Keratinocyte (primary cell): ENCODE measurements around the gene PTGDS. TPM values are rescaled to one million over a fixed set of nuclear protein-coding genes. Genes with fewer than 3 reads are reported as not detected.

Experiments
- DNase-seq: peaks from one replicate; pipeline ENCODE4 v3.0.0-alpha.2; 2011; ENCODE audit warnings: low read depth, missing footprints, low spot score
- FAIRE-seq: peaks from 2 replicates; lab custom pipeline; 2011; peaks lifted over from hg19 to GRCh38; lab: Jason Lieb, UNC
- H2AFZ ChIP-seq: 2 replicates; pipeline ENCODE4 v1.6.0; 2012; ENCODE audit warnings: low read length, control low read depth, inconsistent platforms; ENCODE audit not compliant: control insufficient read depth
- H3K27ac ChIP-seq: 2 replicates; pipeline ENCODE4 v1.5.1; 2011; ENCODE audit warnings: low read length; ENCODE audit not compliant: control insufficient read depth, insufficient read depth
- H3K27me3 ChIP-seq: 3 replicates; pipeline ENCODE4 v1.6.0; 2011; ENCODE audit warnings: low read length; ENCODE audit not compliant: control insufficient read depth, insufficient read depth; ENCODE audit errors: extremely low read depth
- H3K36me3 ChIP-seq, 2 experiments: 2 replicates in 1 of 2; 3 replicates in 1 of 2; pipeline ENCODE4 v1.5.1; 2011; ENCODE audit warnings: low read length in 2 of 2, mild to moderate bottlenecking in 1 of 2; ENCODE audit not compliant: control insufficient read depth in 2 of 2, insufficient read depth in 2 of 2; ENCODE audit errors: extremely low read depth in 1 of 2
- H3K4me1 ChIP-seq: 3 replicates; pipeline ENCODE4 v1.5.1; 2011; ENCODE audit warnings: low read length; ENCODE audit not compliant: control insufficient read depth, insufficient read depth; ENCODE audit errors: extremely low read depth
- H3K4me2 ChIP-seq: 3 replicates; pipeline ENCODE4 v1.6.0; 2011; ENCODE audit warnings: low read depth, low read length; ENCODE audit not compliant: control insufficient read depth, insufficient read depth; ENCODE audit errors: extremely low read depth
- H3K4me3 ChIP-seq, 3 experiments: fragments of 200-600 bp in 1 of 3; sonication (generic) in 1 of 3; 2 replicates in 2 of 3; 3 replicates in 1 of 3; pipeline ENCODE4 v1.5.1; 2011 to 2016; ENCODE audit warnings: low read length in 3 of 3, mild to moderate bottlenecking in 3 of 3, control low read depth in 2 of 3, inconsistent platforms in 1 of 3, low read depth in 1 of 3, mixed read lengths in 1 of 3, mixed run types in 1 of 3, moderate library complexity in 1 of 3; ENCODE audit not compliant: control insufficient read depth in 2 of 3, insufficient read depth in 2 of 3; ENCODE audit errors: extremely low read depth in 1 of 3
- H3K79me2 ChIP-seq: 2 replicates; pipeline ENCODE4 v1.6.0; 2012; ENCODE audit warnings: low read length; ENCODE audit not compliant: control insufficient read depth, insufficient read depth
- H3K9ac ChIP-seq: 3 replicates; pipeline ENCODE4 v1.6.0; 2011; ENCODE audit warnings: low read length; ENCODE audit not compliant: control insufficient read depth, insufficient read depth; ENCODE audit errors: extremely low read depth
- H3K9me1 ChIP-seq: 3 replicates; pipeline ENCODE4 v1.6.0; 2011; ENCODE audit warnings: low read length; ENCODE audit not compliant: control insufficient read depth, insufficient read depth; ENCODE audit errors: extremely low read depth
- H3K9me3 ChIP-seq: 2 replicates; pipeline ENCODE4 v1.5.1; 2012; ENCODE audit warnings: low read depth, low read length; ENCODE audit not compliant: control insufficient read depth
- H4K20me1 ChIP-seq: 3 replicates; pipeline ENCODE4 v1.6.0; 2011; ENCODE audit warnings: low read length; ENCODE audit not compliant: control insufficient read depth, insufficient read depth; ENCODE audit errors: extremely low read depth
- EZH2 ChIP-seq: IDR thresholded peaks from one replicate; pipeline ENCODE4 v1.6.1; 2012; ENCODE audit warnings: inconsistent platforms, mild to moderate bottlenecking, low read length, moderate library complexity
- dilution Hi-C: fragments of 300-500 bp; cut with MboI; formaldehyde crosslinking; loops from one replicate; pipeline ENCODE4 v1.7.0; 2020; ENCODE audit warnings: low sequenced_read_pairs; ENCODE audit not compliant: extremely low pct_ligation_motif_present
- polyA plus RNA-seq, 5 experiments: library from polyadenylated mRNA; depleted of rRNA in 3 of 5; stranded (reverse) in 3 of 5; stranded (forward) in 1 of 5; unstranded in 1 of 5; fragments of >200 nt; gene quantifications; 1 replicate in 1 of 5; 2 replicates in 3 of 5; 3 replicates in 1 of 5; pipeline versions ENCODE4 v1.2.1 to v1.2.3, GENCODE V29; 2011 to 2012; ENCODE audit warnings: missing spikeins in 2 of 5, low read depth in 1 of 5, low replicate concordance in 1 of 5
- TF ChIP-seq, protein P1 (sequence below), 3 experiments: IDR thresholded peaks in 1 of 3; conservative IDR thresholded peaks in 1 of 3; optimal IDR thresholded peaks in 1 of 3; 2 replicates in 2 of 3; 3 replicates in 1 of 3; pipeline versions ENCODE3 to v1.5.1; 2011; ENCODE audit warnings: low read length in 3 of 3, mild to moderate bottlenecking in 3 of 3, moderate library complexity in 2 of 3, control low read depth in 1 of 3, inconsistent platforms in 1 of 3; ENCODE audit not compliant: insufficient read depth in 2 of 3; ENCODE audit errors: extremely low read depth in 1 of 3

PTGDS gene
- polyA plus RNA-seq, 1 donor (not counting 4 experiments of a cell fraction or from before 2014, with no cell fraction given) = not detected

DNA sequence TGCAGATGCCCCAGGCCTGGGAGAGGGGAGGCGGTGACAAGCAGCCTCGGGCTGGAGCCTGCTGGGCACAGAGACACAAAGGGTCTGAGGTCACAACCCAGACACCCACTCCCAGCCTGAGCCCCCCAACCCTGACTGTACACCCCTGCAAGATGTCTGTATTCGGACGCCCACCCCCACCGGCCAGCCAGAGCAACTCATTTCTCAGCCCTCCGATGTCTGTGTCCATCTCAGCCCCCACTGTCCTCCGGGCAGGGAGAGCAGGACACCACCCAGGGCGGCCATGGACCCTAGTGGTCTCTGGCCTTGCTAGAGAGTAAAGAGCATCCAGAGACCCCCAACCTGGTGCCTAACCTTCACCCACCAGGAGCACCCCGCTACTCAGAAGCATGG is 21.4 kb upstream of the PTGDS start:
- H3K4me1 ChIP-seq = no peaks in the 10 kb centered on the region
- H3K9me1 ChIP-seq = no peaks in the 10 kb centered on the region
- TF ChIP-seq, protein P1, sequence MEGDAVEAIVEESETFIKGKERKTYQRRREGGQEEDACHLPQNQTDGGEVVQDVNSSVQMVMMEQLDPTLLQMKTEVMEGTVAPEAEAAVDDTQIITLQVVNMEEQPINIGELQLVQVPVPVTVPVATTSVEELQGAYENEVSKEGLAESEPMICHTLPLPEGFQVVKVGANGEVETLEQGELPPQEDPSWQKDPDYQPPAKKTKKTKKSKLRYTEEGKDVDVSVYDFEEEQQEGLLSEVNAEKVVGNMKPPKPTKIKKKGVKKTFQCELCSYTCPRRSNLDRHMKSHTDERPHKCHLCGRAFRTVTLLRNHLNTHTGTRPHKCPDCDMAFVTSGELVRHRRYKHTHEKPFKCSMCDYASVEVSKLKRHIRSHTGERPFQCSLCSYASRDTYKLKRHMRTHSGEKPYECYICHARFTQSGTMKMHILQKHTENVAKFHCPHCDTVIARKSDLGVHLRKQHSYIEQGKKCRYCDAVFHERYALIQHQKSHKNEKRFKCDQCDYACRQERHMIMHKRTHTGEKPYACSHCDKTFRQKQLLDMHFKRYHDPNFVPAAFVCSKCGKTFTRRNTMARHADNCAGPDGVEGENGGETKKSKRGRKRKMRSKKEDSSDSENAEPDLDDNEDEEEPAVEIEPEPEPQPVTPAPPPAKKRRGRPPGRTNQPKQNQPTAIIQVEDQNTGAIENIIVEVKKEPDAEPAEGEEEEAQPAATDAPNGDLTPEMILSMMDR (optimal IDR thresholded peaks at IDR 0.05 in 1 of 3, IDR thresholded peaks at IDR 0.05 in 1 of 3, conservative IDR thresholded peaks at IDR 0.05 in 1 of 3; ENCODE audit: extremely low read depth in 1 of 3, insufficient read depth in 2 of 3, low read length in 3 of 3) = no peak
- TF ChIP-seq EZH2 = no peak
- DNase-seq = no peak
- no peak overlapping the region for H2AFZ ChIP-seq
- H3K27ac ChIP-seq = no peak overlapping the region
- H3K9me3 ChIP-seq = no peaks in the 10 kb centered on the region
- peaks cover 5% of the 10 kb centered on the region for H3K27me3 ChIP-seq
- no peak for FAIRE-seq
- H3K9ac ChIP-seq = no peak overlapping the region
- no peaks in the 10 kb centered on the region for H3K79me2 ChIP-seq
- H3K4me3 ChIP-seq = no peak overlapping the region
- H3K4me2 ChIP-seq = no peak overlapping the region
- no peaks in the 10 kb centered on the region for H3K36me3 ChIP-seq
- dilution Hi-C loops = no loop called here
- H4K20me1 ChIP-seq = no peaks in the 10 kb centered on the region

DNA sequence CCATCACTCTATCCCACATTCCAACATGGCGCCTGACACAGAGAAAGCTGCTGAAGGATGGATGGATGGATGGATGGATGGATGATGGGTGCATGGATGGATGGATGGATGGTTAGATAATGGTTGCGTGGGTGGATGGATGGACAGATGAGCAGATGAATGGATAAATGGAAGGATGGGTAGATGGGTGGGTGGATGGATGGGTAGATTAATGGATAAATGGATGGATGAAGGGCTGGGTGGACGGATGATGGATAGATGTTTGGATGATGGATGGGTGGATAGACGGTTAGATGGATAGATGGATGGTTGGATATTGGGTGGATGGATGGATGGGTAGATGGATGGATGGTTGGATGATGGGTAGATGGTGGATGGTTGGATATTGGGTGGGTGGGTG is 20.7 kb upstream of the PTGDS start:
- no peak overlapping the region for H3K9ac ChIP-seq
- no peak overlapping the region for H3K27ac ChIP-seq
- dilution Hi-C loops = no loop called here
- H3K4me2 ChIP-seq = no peak overlapping the region
- no peaks in the 10 kb centered on the region for H3K79me2 ChIP-seq
- no peaks in the 10 kb centered on the region for H3K9me3 ChIP-seq
- H3K9me1 ChIP-seq = no peaks in the 10 kb centered on the region
- peaks cover 5% of the 10 kb centered on the region for H3K27me3 ChIP-seq
- TF ChIP-seq, protein P1 (optimal IDR thresholded peaks at IDR 0.05 in 1 of 3, IDR thresholded peaks at IDR 0.05 in 1 of 3, conservative IDR thresholded peaks at IDR 0.05 in 1 of 3; ENCODE audit: extremely low read depth in 1 of 3, insufficient read depth in 2 of 3, low read length in 3 of 3) = no peak
- no peak for TF ChIP-seq EZH2
- no peaks in the 10 kb centered on the region for H3K36me3 ChIP-seq
- FAIRE-seq (no peak), DNase-seq (no peak)
- H3K4me1 ChIP-seq = no peaks in the 10 kb centered on the region
- no peaks in the 10 kb centered on the region for H4K20me1 ChIP-seq
- H3K4me3 ChIP-seq = no peak overlapping the region
- no peak overlapping the region for H2AFZ ChIP-seq
